HCT116 (cell line): ENCODE data around the gene WASHC2A. TPM values are rescaled to one million over a fixed set of nuclear protein-coding genes. Genes with fewer than 3 reads are reported as not detected.

Experiments
- ATAC-seq: fragments of 200-7000 bp; cut with Tn5 transposase; 2 replicates; pipeline ENCODE4 v1.9.1; 2020; ENCODE audit warnings: mild to moderate bottlenecking, moderate library complexity
- BruUV-seq: library from RNA; stranded (reverse); fragments of 400-500 nt; replicated peaks from 2 replicates; lab custom pipeline; 2021; lab: Mats Ljungman, UMichigan
- CTCF ChIA-PET: fragments of 300-600 bp; sonication (Branson Sonifier 250); formaldehyde crosslinking; loops from one replicate; lab custom pipeline; 2021; ENCODE audit warnings: antibody characterized with exemption; lab: Charles Lee
- POLR2A ChIA-PET: fragments of 300-600, 350-600 bp; sonication (Branson Sonifier 250); formaldehyde crosslinking; loops from one replicate; lab custom pipeline; 2021; ENCODE audit warnings: antibody characterized with exemption; lab: Charles Lee
- RAD21 ChIA-PET, 2 experiments: fragments of 300-600 bp; sonication (Branson Sonifier 250); formaldehyde crosslinking; loops; one replicate each; lab custom pipeline; 2023; ENCODE audit warnings: low total read pairs in 2 of 2; ENCODE audit not compliant: uncharacterized antibody in 2 of 2, unreplicated experiment in 2 of 2, low non-redundant PET in 1 of 2; lab: Charles Lee
- DNase-seq: peaks from one replicate; pipeline ENCODE4 v3.0.0-alpha.2; 2010; ENCODE audit warnings: low read depth, low spot score
- H2AFZ ChIP-seq: fragments of 200-600 bp; shearing (Covaris generic), sonication (generic); 2 replicates; pipeline ENCODE4 v1.6.1; 2017; ENCODE audit warnings: low read depth, mixed run types, mixed read lengths, antibody characterized with exemption, low read length; ENCODE audit not compliant: poor library complexity, severe bottlenecking
- H3K27ac ChIP-seq: 2 replicates; pipeline ENCODE4 v1.5.1; 2012; ENCODE audit warnings: low read depth, low read length
- H3K27me3 ChIP-seq: fragments of 200-600 bp; sonication (generic); 2 replicates; pipeline ENCODE4 v1.6.1; 2016; ENCODE audit warnings: mixed run types, low read length, mixed read lengths; ENCODE audit not compliant: insufficient read depth
- H3K36me3 ChIP-seq, 2 experiments: fragments of 200-500 bp in 1 of 2; fragments of 200-600 bp in 1 of 2; sonication (Bioruptor generic) in 1 of 2; sonication (generic) in 1 of 2; 2 replicates each; pipeline versions ENCODE4 v1.5.1 to v1.6.1; 2014 to 2016; ENCODE audit warnings: low read length in 2 of 2, inconsistent platforms in 1 of 2, mixed read lengths in 1 of 2, mixed run types in 1 of 2; ENCODE audit not compliant: insufficient read depth in 2 of 2, control insufficient read depth in 1 of 2
- H3K4me1 ChIP-seq, 2 experiments: fragments of 200-600 bp in 1 of 2; sonication (generic) in 1 of 2; 2 replicates each; pipeline versions ENCODE4 v1.5.1 to v1.6.1; 2012 to 2017; ENCODE audit warnings: low read length in 2 of 2, inconsistent platforms in 1 of 2, mild to moderate bottlenecking in 1 of 2, mixed read lengths in 1 of 2, mixed run types in 1 of 2, moderate library complexity in 1 of 2; ENCODE audit not compliant: insufficient read depth in 2 of 2, control insufficient read depth in 1 of 2
- H3K4me2 ChIP-seq: fragments of 200-600 bp; sonication (generic); 2 replicates; pipeline ENCODE4 v1.6.1; 2017; ENCODE audit warnings: mixed run types, low read length, mixed read lengths
- H3K4me3 ChIP-seq, 2 experiments: fragments of 200-600 bp in 1 of 2; sonication (generic) in 1 of 2; replicated peaks in 1 of 2; 2 replicates each; pipeline ENCODE4 v1.5.1; 2011 to 2016; ENCODE audit warnings: low read length in 2 of 2, control low read depth in 1 of 2, low read depth in 1 of 2, mild to moderate bottlenecking in 1 of 2, mixed read lengths in 1 of 2, mixed run types in 1 of 2
- H3K79me2 ChIP-seq: fragments of 200-600 bp; sonication (generic); 2 replicates; pipeline ENCODE4 v1.6.1; 2017; ENCODE audit warnings: mild to moderate bottlenecking, mixed run types, low read length, moderate library complexity, mixed read lengths; ENCODE audit not compliant: insufficient read depth
- H3K9ac ChIP-seq: fragments of 200-600 bp; sonication (generic); 2 replicates; pipeline ENCODE4 v1.6.1; 2016; ENCODE audit warnings: low read length, mixed read lengths
- H3K9me2 ChIP-seq: fragments of 200-600 bp; sonication (generic), shearing (Covaris generic); 2 replicates; pipeline ENCODE4 v1.6.1; 2017; ENCODE audit warnings: mixed run types, mild to moderate bottlenecking, moderate library complexity; ENCODE audit not compliant: insufficient read depth
- H3K9me3 ChIP-seq, 2 experiments: fragments of 200-500 bp in 1 of 2; fragments of 200-600 bp in 1 of 2; sonication (Bioruptor generic) in 1 of 2; sonication (generic) in 1 of 2; 2 replicates each; pipeline ENCODE4 v1.6.1; 2014 to 2017; ENCODE audit warnings: low read length in 2 of 2, mixed read lengths in 2 of 2, inconsistent platforms in 1 of 2, low read depth in 1 of 2, mild to moderate bottlenecking in 1 of 2, mixed run types in 1 of 2, moderate library complexity in 1 of 2; ENCODE audit not compliant: control insufficient read depth in 1 of 2, insufficient read depth in 1 of 2
- H4K20me1 ChIP-seq: fragments of 200-600 bp; sonication (generic), shearing (Covaris generic); 2 replicates; pipeline ENCODE4 v1.6.1; 2017; ENCODE audit warnings: mixed run types, mild to moderate bottlenecking, moderate library complexity; ENCODE audit not compliant: insufficient read depth
- CEBPB ChIP-seq: IDR thresholded peaks from 2 replicates; pipeline ENCODE4 v1.6.1; 2012; ENCODE audit warnings: low read depth
- EGR1 ChIP-seq: IDR thresholded peaks from 2 replicates; pipeline ENCODE4 v1.6.1; 2012; ENCODE audit warnings: low read depth
- ELF1 ChIP-seq: IDR thresholded peaks from 2 replicates; pipeline ENCODE4 v1.6.1; 2012; ENCODE audit warnings: low read depth, borderline replicate concordance
- EZH2 ChIP-seq: fragments of 200-600 bp; sonication (generic); IDR thresholded peaks from 2 replicates; pipeline ENCODE4 v1.6.1; 2017; ENCODE audit warnings: antibody characterized with exemption, mixed run types
- EZH2phosphoT487 ChIP-seq: fragments of 200-600 bp; IDR thresholded peaks from 2 replicates; pipeline ENCODE4 v1.6.1; 2018; ENCODE audit warnings: antibody characterized with exemption, borderline replicate concordance
- JUND ChIP-seq: IDR thresholded peaks from 2 replicates; pipeline ENCODE4 v1.6.1; 2012
- POLR2A ChIP-seq: IDR thresholded peaks from 2 replicates; pipeline ENCODE4 v1.7.0; 2011; ENCODE audit warnings: borderline replicate concordance; ENCODE audit not compliant: insufficient read depth, insufficient read length; ENCODE audit errors: extremely low read depth
- POLR2AphosphoS5 ChIP-seq: IDR thresholded peaks from 2 replicates; pipeline ENCODE4 v1.6.1; 2011; ENCODE audit warnings: mild to moderate bottlenecking, low read depth, low read length, moderate library complexity
- RAD21 ChIP-seq: IDR thresholded peaks from 2 replicates; pipeline ENCODE4 v1.6.1; 2012; ENCODE audit warnings: low read depth, mild to moderate bottlenecking
- REST ChIP-seq: IDR thresholded peaks from 2 replicates; pipeline ENCODE4 v1.6.1; 2012; ENCODE audit warnings: low read depth
- SP1 ChIP-seq: IDR thresholded peaks from 2 replicates; pipeline ENCODE4 v1.6.1; 2012; ENCODE audit warnings: low read depth
- TCF7L2 ChIP-seq: IDR thresholded peaks from 2 replicates; pipeline ENCODE4 v1.7.0; 2011; ENCODE audit warnings: borderline replicate concordance, inconsistent platforms; ENCODE audit not compliant: insufficient read depth, insufficient read length; ENCODE audit errors: extremely low read depth
- ZNF274 ChIP-seq: fragments of 200-500 bp; sonication (Bioruptor generic); IDR thresholded peaks from 2 replicates; pipeline ENCODE4 v1.6.1; 2014; ENCODE audit warnings: mild to moderate bottlenecking, low read depth, low read length, inconsistent platforms
- intact Hi-C: fragments of 100-400 bp; cut with micrococcal nuclease; formaldehyde crosslinking; loops from 2 replicates; pipeline ENCODE4 v1.10.0; 2022
- total RNA-seq: library from RNA; stranded (reverse); gene quantifications from one replicate; pipeline ENCODE4 v1.2.1, GENCODE V29; 2021; ENCODE audit not compliant: unreplicated experiment
- TF ChIP-seq, protein P1 (sequence below): IDR thresholded peaks from 2 replicates; pipeline ENCODE4 v1.6.1; 2011; ENCODE audit warnings: mild to moderate bottlenecking, low read length, moderate library complexity; ENCODE audit not compliant: insufficient replicate concordance; ENCODE audit errors: extremely low read depth

WASHC2A gene
- total RNA-seq, 1 experiment from 2014 or later: 19.2 TPM

GRCh38 chr10:50025627-50026026 is 42.1 kb upstream of the WASHC2A start (continued):
- no peak for TF ChIP-seq TCF7L2
- TF ChIP-seq CEBPB: no peak

GRCh38 chr10:50027195-50027594 is 40.6 kb upstream of the WASHC2A start:
- BruUV-seq: no TSS peak
- POLR2A ChIA-PET: no interaction called here
- RAD21 ChIA-PET: no interaction called here

DNA sequence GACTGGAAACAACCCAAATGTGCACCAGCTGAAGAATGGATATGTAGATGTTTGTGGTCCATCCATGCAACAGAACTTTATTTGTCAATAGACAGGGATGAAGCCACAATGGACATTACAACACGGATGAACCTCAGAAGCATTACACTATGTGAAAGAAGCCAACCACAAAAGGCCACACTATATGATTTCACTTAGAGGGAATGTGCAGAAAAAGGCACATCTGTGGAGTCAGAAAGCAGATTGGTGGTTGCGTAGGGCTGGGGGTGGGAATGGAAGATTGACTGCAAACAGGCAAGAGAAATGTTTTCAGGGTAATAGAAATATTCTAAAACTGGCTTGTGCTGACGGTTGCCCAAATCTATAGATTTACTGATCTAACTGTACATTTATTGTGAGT is 34.3 kb upstream of the WASHC2A start:
- POLR2A ChIA-PET: no interaction called here
- H3K9me3 ChIP-seq: no peaks in the 10 kb centered on the region
- H3K79me2 ChIP-seq: no peaks in the 10 kb centered on the region
- ATAC-seq (no peak), DNase-seq (no peak)
- H3K36me3 ChIP-seq: no peaks in the 10 kb centered on the region
- no peak overlapping the region for H3K27ac ChIP-seq
- H4K20me1 ChIP-seq: no peaks in the 10 kb centered on the region
- CTCF ChIA-PET: no interaction called here
- intact Hi-C loops: no loop called here
- H3K27me3 ChIP-seq: no peaks in the 10 kb centered on the region; the same call in 1 of the 2 replicates
- RAD21 ChIA-PET: no interaction called here
- no peaks in the 10 kb centered on the region for H3K4me1 ChIP-seq
- H3K4me3 ChIP-seq: no peak overlapping the region
- H3K9me2 ChIP-seq: no peaks in the 10 kb centered on the region
- H2AFZ ChIP-seq: no peak overlapping the region
- BruUV-seq: no TSS peak
- no peak overlapping the region for H3K4me2 ChIP-seq
- no peak overlapping the region for H3K9ac ChIP-seq
- TF ChIP-seq EZH2 (no peak), POLR2A (no peak), RAD21 (no peak), SP1 (no peak), ZNF274 (no peak), EZH2phosphoT487 (no peak), EGR1 (no peak), JUND (no peak), REST (no peak), ELF1 (no peak), POLR2AphosphoS5 (no peak), CEBPB (no peak)
- TF ChIP-seq, protein P1, sequence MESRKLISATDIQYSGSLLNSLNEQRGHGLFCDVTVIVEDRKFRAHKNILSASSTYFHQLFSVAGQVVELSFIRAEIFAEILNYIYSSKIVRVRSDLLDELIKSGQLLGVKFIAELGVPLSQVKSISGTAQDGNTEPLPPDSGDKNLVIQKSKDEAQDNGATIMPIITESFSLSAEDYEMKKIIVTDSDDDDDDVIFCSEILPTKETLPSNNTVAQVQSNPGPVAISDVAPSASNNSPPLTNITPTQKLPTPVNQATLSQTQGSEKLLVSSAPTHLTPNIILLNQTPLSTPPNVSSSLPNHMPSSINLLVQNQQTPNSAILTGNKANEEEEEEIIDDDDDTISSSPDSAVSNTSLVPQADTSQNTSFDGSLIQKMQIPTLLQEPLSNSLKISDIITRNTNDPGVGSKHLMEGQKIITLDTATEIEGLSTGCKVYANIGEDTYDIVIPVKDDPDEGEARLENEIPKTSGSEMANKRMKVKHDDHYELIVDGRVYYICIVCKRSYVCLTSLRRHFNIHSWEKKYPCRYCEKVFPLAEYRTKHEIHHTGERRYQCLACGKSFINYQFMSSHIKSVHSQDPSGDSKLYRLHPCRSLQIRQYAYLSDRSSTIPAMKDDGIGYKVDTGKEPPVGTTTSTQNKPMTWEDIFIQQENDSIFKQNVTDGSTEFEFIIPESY: no peak

More at GRCh38 chr10:50027195-50027594, 40.6 kb upstream of the WASHC2A start:
- no peaks in the 10 kb centered on the region for H3K9me2 ChIP-seq
- ATAC-seq (no peak), DNase-seq (no peak)
- no peak overlapping the region for H3K4me2 ChIP-seq
- TF ChIP-seq POLR2A: no peak
- TF ChIP-seq JUND: no peak
- H3K27me3 ChIP-seq: no peaks in the 10 kb centered on the region; the same call in 1 of the 2 replicates
- H2AFZ ChIP-seq: no peak overlapping the region
- intact Hi-C loops: no loop called here
- CTCF ChIA-PET: no interaction called here
- H3K4me1 ChIP-seq: no peaks in the 10 kb centered on the region
- H4K20me1 ChIP-seq: no peaks in the 10 kb centered on the region
- no peak overlapping the region for H3K4me3 ChIP-seq
- no peak overlapping the region for H3K27ac ChIP-seq
- no peaks in the 10 kb centered on the region for H3K9me3 ChIP-seq
- H3K79me2 ChIP-seq: no peaks in the 10 kb centered on the region
- no peak overlapping the region for H3K9ac ChIP-seq
- H3K36me3 ChIP-seq: no peaks in the 10 kb centered on the region
